Measurements from ENCODE around the gene ORAI2. TPM values are rescaled to one million over a fixed set of nuclear protein-coding genes. Genes with fewer than 3 reads are reported as not detected.

ORAI2 gene
- total and polyA plus RNA-seq, 2 of the 8 experiments (the other 6 are each of a cell fraction or from before 2014, with no cell fraction given): 20.7 to 35.2 TPM

GRCh38 chr7:102457352-102457924 is 24.1 kb downstream of the ORAI2 start (continued):
- TF ChIP-seq TAF7 (optimal IDR thresholded peaks at IDR 0.05; ENCODE audit: borderline replicate concordance, low read depth, low read length): no peak
- no peak for TF ChIP-seq MAX (IDR thresholded peaks at IDR 0.05)
- no peak for TF ChIP-seq MAFK (IDR thresholded peaks at IDR 0.05; ENCODE audit: low read depth, low read length)
- TF ChIP-seq GABPA (IDR thresholded peaks at IDR 0.05; ENCODE audit: borderline replicate concordance, insufficient read depth, low read length): no peak
- TF ChIP-seq ATF2 (IDR thresholded peaks at IDR 0.05; ENCODE audit: low read length): no peak
- TF ChIP-seq RNF2 (IDR thresholded peaks at IDR 0.05; ENCODE audit: borderline replicate concordance, low read depth, low read length, missing control alignments, poor library complexity, severe bottlenecking): no peak
- no peak for TF ChIP-seq SP1 (IDR thresholded peaks at IDR 0.05; ENCODE audit: low read depth, low read length)
